A673 (cell line): ENCODE data around the gene CCDC30. TPM values are rescaled to one million over a fixed set of nuclear protein-coding genes. Genes with fewer than 3 reads are reported as not detected.

Experiments
- BruUV-seq: library from RNA; stranded (reverse); fragments of 400-500 nt; replicated peaks from 2 replicates; lab custom pipeline; 2021; lab: Mats Ljungman, UMichigan
- CTCF ChIA-PET: fragments of 300-600 bp; sonication (Branson Sonifier 250); formaldehyde crosslinking; loops from one replicate; lab custom pipeline; 2022; ENCODE audit warnings: antibody characterized with exemption; lab: Charles Lee
- POLR2A ChIA-PET: fragments of 300-600 bp; sonication (Branson Sonifier 250); formaldehyde crosslinking; loops from one replicate; lab custom pipeline; 2022; ENCODE audit warnings: antibody characterized with exemption; ENCODE audit not compliant: low non-redundant PET; lab: Charles Lee
- DNase-seq: peaks from one replicate; pipeline ENCODE4 v3.0.0-alpha.2; 2015; ENCODE audit warnings: low spot score
- H3K27ac ChIP-seq: fragments of 200-600 bp; sonication (generic); 2 replicates; pipeline ENCODE4 v1.5.1; 2016; ENCODE audit warnings: mixed run types, low read depth, mild to moderate bottlenecking, mixed read lengths, antibody characterized with exemption, low read length; ENCODE audit not compliant: poor library complexity, severe bottlenecking
- H3K27me3 ChIP-seq: fragments of 200-600 bp; sonication (generic); replicated peaks from 2 replicates; pipeline ENCODE4 v1.6.1; 2017; ENCODE audit warnings: mixed run types, low read depth, mild to moderate bottlenecking, mixed read lengths, antibody characterized with exemption, low read length; ENCODE audit not compliant: insufficient read depth, poor library complexity
- H3K36me3 ChIP-seq: fragments of 200-600 bp; sonication (generic); 2 replicates; pipeline ENCODE4 v1.6.1; 2016; ENCODE audit warnings: mixed run types, mild to moderate bottlenecking, mixed read lengths, antibody characterized with exemption, low read length; ENCODE audit not compliant: insufficient read depth, poor library complexity, severe bottlenecking
- H3K4me1 ChIP-seq: fragments of 200-600 bp; sonication (generic); 2 replicates; pipeline ENCODE4 v1.6.1; 2017; ENCODE audit warnings: mixed run types, mild to moderate bottlenecking, mixed read lengths, antibody characterized with exemption, low read length; ENCODE audit not compliant: insufficient read depth, poor library complexity, severe bottlenecking
- H3K4me3 ChIP-seq: fragments of 200-600 bp; sonication (generic); 2 replicates; pipeline ENCODE4 v1.5.1; 2016; ENCODE audit warnings: low read depth, mixed run types, mild to moderate bottlenecking, mixed read lengths, low read length; ENCODE audit not compliant: poor library complexity, severe bottlenecking
- H3K9me3 ChIP-seq: fragments of 200-600 bp; sonication (generic); 2 replicates; pipeline ENCODE4 v1.6.1; 2016; ENCODE audit warnings: mixed run types, low read depth, mild to moderate bottlenecking, mixed read lengths, antibody characterized with exemption, low read length; ENCODE audit not compliant: poor library complexity, severe bottlenecking
- EZH2 ChIP-seq: fragments of 200-600 bp; sonication (generic); IDR thresholded peaks from 2 replicates; pipeline ENCODE4 v1.6.1; 2017; ENCODE audit warnings: borderline replicate concordance, low read depth, mild to moderate bottlenecking, mixed read lengths, antibody characterized with exemption, low read length; ENCODE audit not compliant: poor library complexity, severe bottlenecking
- intact Hi-C: fragments of 100-400 bp; cut with micrococcal nuclease; formaldehyde crosslinking; loops from one replicate; pipeline ENCODE4 v1.10.0; 2022; ENCODE audit not compliant: unreplicated experiment
- total RNA-seq: library from RNA; stranded (reverse); gene quantifications from 2 replicates; pipeline ENCODE4 v1.2.3, GENCODE V29; 2021
- TF ChIP-seq, protein P1 (sequence below): fragments of 300-800, 200-600 bp; sonication (generic); conservative IDR thresholded peaks from 2 replicates; pipeline ENCODE4 v1.5.1; 2017; ENCODE audit warnings: low read depth, mild to moderate bottlenecking, antibody characterized with exemption, low read length, moderate library complexity, mixed read lengths

CCDC30 gene
- total RNA-seq, 1 experiment from 2014 or later, result 4.8 TPM

GRCh38 chr1:42593486-42594100 lies 130.5 kb downstream of the CCDC30 start:
- intact Hi-C loops, result no loop called here
- no peaks in the 10 kb centered on the region for H3K27me3 ChIP-seq
- ChIA-PET CTCF (no interaction called here), POLR2A (no interaction called here)
- no peaks in the 10 kb centered on the region for H3K4me1 ChIP-seq
- no peaks in the 10 kb centered on the region for H3K36me3 ChIP-seq
- DNase-seq, result no peak
- no peak overlapping the region for H3K27ac ChIP-seq
- BruUV-seq, result no TSS peak
- H3K4me3 ChIP-seq, result no peak overlapping the region
- no peaks in the 10 kb centered on the region for H3K9me3 ChIP-seq
- TF ChIP-seq EZH2, result no peak
- TF ChIP-seq, protein P1, sequence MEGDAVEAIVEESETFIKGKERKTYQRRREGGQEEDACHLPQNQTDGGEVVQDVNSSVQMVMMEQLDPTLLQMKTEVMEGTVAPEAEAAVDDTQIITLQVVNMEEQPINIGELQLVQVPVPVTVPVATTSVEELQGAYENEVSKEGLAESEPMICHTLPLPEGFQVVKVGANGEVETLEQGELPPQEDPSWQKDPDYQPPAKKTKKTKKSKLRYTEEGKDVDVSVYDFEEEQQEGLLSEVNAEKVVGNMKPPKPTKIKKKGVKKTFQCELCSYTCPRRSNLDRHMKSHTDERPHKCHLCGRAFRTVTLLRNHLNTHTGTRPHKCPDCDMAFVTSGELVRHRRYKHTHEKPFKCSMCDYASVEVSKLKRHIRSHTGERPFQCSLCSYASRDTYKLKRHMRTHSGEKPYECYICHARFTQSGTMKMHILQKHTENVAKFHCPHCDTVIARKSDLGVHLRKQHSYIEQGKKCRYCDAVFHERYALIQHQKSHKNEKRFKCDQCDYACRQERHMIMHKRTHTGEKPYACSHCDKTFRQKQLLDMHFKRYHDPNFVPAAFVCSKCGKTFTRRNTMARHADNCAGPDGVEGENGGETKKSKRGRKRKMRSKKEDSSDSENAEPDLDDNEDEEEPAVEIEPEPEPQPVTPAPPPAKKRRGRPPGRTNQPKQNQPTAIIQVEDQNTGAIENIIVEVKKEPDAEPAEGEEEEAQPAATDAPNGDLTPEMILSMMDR, result no peak

DNA sequence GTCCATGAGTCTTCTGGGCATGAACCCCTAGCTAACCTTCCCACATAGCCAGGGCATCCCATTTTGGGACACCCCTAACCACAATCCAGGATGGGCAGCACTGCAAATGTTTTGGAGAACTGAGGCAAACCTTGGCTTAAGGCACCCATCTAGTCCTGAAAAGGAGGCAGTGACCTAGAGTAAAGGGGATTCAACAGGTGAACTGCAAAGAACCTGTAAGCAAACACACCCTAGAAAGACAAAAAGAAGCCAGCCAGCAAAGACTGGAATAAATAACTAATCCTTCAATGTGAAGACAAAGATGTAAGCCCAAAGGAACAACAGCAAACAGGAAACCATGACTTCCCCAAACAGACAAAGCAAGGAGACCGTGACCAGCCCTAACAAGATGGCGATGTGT lies 138.4 kb downstream of the CCDC30 start:
- no TSS peak for BruUV-seq
- Histone ChIP-seq H3K36me3 (no peaks in the 10 kb centered on the region), H3K27me3 (no peaks in the 10 kb centered on the region), H3K4me1 (no peaks in the 10 kb centered on the region), H3K9me3 (no peaks in the 10 kb centered on the region), H3K27ac (no peak overlapping the region), H3K4me3 (no peak overlapping the region)
- ChIA-PET CTCF (no interaction called here), POLR2A (no interaction called here)
- TF ChIP-seq, protein P1, result no peak
- no peak for TF ChIP-seq EZH2
- intact Hi-C loops, result no loop called here
- DNase-seq, result no peak

- ChIA-PET CTCF (interaction anchor here (0.7 kb wide), 1 partner anchor 139 kb away, joined by 3 read pairs; no protein-coding TSS in a partner anchor), POLR2A (no interaction called here)
- TF ChIP-seq, protein P1, result no peak
- TF ChIP-seq EZH2, result no peak
- H3K36me3 ChIP-seq, result no peaks in the 10 kb centered on the region
- H3K27ac ChIP-seq, result no peak overlapping the region
- no TSS peak for BruUV-seq
- H3K4me1 ChIP-seq, result no peaks in the 10 kb centered on the region
- DNase-seq, result no peak
- no peaks in the 10 kb centered on the region for H3K27me3 ChIP-seq
- intact Hi-C loops, result no loop called here
- H3K9me3 ChIP-seq, result no peaks in the 10 kb centered on the region
- H3K4me3 ChIP-seq, result no peak overlapping the region
Observed at GRCh38 chr1:42613803-42614131, 150.7 kb downstream of the CCDC30 start.
